H1 (cell line): ENCODE measurements around the gene TCHP. TPM values are rescaled to one million over a fixed set of nuclear protein-coding genes. Genes with fewer than 3 reads are reported as not detected.

ENCODE experiments used
- JUN ChIP-seq: IDR thresholded peaks from 2 replicates; pipeline ENCODE4 v1.6.1; 2011; ENCODE audit warnings: low read depth, mild to moderate bottlenecking, improper control_type of control experiment, low read length
- polyA plus RNA-seq, 7 experiments: library from polyadenylated mRNA; depleted of rRNA in 3 of 7; stranded (reverse) in 5 of 7; unstranded in 2 of 7; fragments of >200 nt in 5 of 7; fragments of 200-250 nt in 2 of 7; gene quantifications; 1 replicate in 5 of 7; 2 replicates in 1 of 7; 4 replicates in 1 of 7; pipeline versions ENCODE4 v1.2.1 to v1.2.3, GENCODE V29; 2011 to 2013; ENCODE audit warnings: missing spikeins in 2 of 7, mixed read lengths in 2 of 7
- total RNA-seq: library from RNA; stranded (reverse); fragmentation: NEBNext Ultra II Directional; extraction: Animal tissue kit (Norgen Biotek cat#: 25700); gene quantifications from 2 replicates; pipeline ENCODE4 v1.2.1, GENCODE V29; 2021

TCHP gene
- total and polyA plus RNA-seq, 2 of the 8 experiments (the other 6 are each of a cell fraction or from before 2014, with no cell fraction given), result 2.8 to 4.5 TPM

DNA sequence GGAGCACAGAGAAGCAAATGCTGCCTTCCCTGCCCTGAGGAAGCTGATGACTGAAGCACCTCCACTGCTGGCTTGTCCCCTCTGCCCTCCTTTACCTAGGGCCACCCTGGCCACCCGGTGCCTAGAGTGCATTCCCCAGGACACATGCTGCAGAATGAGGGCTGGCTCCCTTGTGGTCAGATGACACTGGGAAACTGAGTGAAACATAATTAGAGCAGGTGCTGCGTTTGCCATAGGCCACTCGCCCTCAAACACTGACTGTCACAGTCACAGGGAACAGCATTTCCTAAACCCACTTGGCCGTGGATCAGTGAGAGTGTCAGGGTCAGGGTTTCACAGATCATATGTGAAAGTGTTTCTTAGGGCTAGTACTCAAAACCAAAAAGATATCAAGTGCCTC is 16.0 kb downstream of the TCHP start (continued):
- TF ChIP-seq JUN, result no peak
